Esophagus squamous epithelium (tissue), 4 donors: ENCODE results near the gene SMTNL2.

Experiments used
- POLR2A ChIP-seq, 4 donors: fragments of 450-650 bp; IDR thresholded peaks; one replicate each; pipeline ENCODE4 v1.6.1; 2017; ENCODE audit warnings: antibody characterized with exemption in 4 of 4, mild to moderate bottlenecking in 4 of 4, moderate library complexity in 3 of 4
- TF ChIP-seq, protein P1 (sequence below), 6 experiments: fragments of 450-650 bp in 4 of 6; fragments of 200-600 bp in 2 of 6; sonication (generic) in 2 of 6; IDR thresholded peaks; one replicate each; pipeline ENCODE4 v1.5.1; 2016 to 2019; ENCODE audit warnings: antibody characterized with exemption in 6 of 6, mild to moderate bottlenecking in 4 of 6, moderate library complexity in 4 of 6

DNA sequence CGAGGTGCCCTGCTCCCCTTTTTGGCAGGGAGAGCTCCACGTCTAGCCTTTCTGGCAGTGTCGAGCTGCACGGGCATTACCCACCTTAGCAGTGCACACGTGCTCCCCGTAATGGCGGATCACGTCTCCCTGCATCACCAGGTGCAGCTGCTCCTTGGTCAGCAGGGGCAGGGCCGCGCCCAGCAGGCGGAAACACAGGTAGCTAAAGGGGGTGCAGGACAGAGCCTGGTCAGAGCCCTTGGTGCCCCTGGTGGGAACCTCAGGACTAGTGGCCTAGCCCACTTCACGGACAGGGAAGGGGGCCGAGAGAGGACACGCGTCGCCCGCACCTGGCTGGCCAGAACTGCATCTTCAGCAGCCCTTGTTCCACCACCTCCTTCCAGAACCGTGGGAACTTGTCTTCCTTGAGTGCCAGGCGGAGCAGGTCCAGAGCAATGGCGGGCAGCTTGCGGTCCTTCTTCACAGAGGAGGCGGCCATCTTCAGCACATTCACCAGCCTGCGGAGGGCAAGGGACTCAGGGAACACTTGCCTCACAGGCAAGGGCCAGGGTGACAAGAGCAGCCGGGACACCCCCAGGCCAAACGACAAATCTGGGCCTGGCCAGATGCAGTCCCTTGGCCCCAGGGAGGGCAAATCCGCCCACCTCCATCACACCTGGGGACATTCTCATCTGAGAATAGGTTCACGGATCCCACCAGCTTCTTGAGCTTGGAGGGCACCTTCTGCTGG lies 32.4 kb upstream of the SMTNL2 start:
- TF ChIP-seq, protein P1, sequence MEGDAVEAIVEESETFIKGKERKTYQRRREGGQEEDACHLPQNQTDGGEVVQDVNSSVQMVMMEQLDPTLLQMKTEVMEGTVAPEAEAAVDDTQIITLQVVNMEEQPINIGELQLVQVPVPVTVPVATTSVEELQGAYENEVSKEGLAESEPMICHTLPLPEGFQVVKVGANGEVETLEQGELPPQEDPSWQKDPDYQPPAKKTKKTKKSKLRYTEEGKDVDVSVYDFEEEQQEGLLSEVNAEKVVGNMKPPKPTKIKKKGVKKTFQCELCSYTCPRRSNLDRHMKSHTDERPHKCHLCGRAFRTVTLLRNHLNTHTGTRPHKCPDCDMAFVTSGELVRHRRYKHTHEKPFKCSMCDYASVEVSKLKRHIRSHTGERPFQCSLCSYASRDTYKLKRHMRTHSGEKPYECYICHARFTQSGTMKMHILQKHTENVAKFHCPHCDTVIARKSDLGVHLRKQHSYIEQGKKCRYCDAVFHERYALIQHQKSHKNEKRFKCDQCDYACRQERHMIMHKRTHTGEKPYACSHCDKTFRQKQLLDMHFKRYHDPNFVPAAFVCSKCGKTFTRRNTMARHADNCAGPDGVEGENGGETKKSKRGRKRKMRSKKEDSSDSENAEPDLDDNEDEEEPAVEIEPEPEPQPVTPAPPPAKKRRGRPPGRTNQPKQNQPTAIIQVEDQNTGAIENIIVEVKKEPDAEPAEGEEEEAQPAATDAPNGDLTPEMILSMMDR (IDR thresholded peaks at IDR 0.05) = no peak
- no peak for TF ChIP-seq POLR2A (IDR thresholded peaks at IDR 0.05)
